HL-60 (cell line): ENCODE measurements around the gene STRN3.

Source experiments
- DNase-seq, 2 experiments: peaks; one replicate each; pipeline ENCODE4 v3.0.0-alpha.2; 2010 to 2020; ENCODE audit warnings: low read depth in 1 of 2, low spot score in 1 of 2
- H3K27ac ChIP-seq: fragments of 250-450 bp; sonication (Bioruptor Pico); replicated peaks from 2 replicates; pipeline ENCODE4 v1.5.1; 2020; ENCODE audit warnings: mild to moderate bottlenecking, moderate library complexity
- H3K27me3 ChIP-seq: fragments of 250-450 bp; sonication (Bioruptor Pico); 2 replicates; pipeline ENCODE4 v1.5.1; 2021; ENCODE audit warnings: mild to moderate bottlenecking, moderate library complexity; ENCODE audit not compliant: insufficient read depth, poor library complexity, severe bottlenecking
- H3K4me3 ChIP-seq: replicated peaks from 2 replicates; pipeline ENCODE4 v1.5.1; 2011; ENCODE audit warnings: mild to moderate bottlenecking, control low read depth, low read length; ENCODE audit not compliant: insufficient read depth
- CTCF ChIP-seq: IDR thresholded peaks from one replicate; pipeline ENCODE4 v1.5.1; 2011; ENCODE audit warnings: low read length, control low read depth, inconsistent platforms; ENCODE audit not compliant: insufficient read depth
- GABPA ChIP-seq: IDR thresholded peaks from 2 replicates; pipeline ENCODE4 v1.6.1; 2012; ENCODE audit warnings: low read depth
- POLR2AphosphoS5 ChIP-seq: IDR thresholded peaks from 2 replicates; pipeline ENCODE4 v1.6.1; 2012; ENCODE audit warnings: low read depth
- SPI1 ChIP-seq: IDR thresholded peaks from 2 replicates; pipeline ENCODE4 v1.6.1; 2012; ENCODE audit warnings: low read depth, mild to moderate bottlenecking, borderline replicate concordance
- TF ChIP-seq, protein P1 (sequence below): IDR thresholded peaks from 2 replicates; pipeline ENCODE4 v1.6.1; 2012; ENCODE audit warnings: low read depth; ENCODE audit not compliant: insufficient replicate concordance

Gene STRN3

GRCh38 chr14:30994681-30995620 is 31.2 kb downstream of the STRN3 start:
- no peaks in the 10 kb centered on the region for H3K27me3 ChIP-seq
- no peak overlapping the region for H3K4me3 ChIP-seq
- no peak for TF ChIP-seq CTCF
- TF ChIP-seq GABPA = no peak
- no peak for TF ChIP-seq SPI1
- TF ChIP-seq, protein P1, sequence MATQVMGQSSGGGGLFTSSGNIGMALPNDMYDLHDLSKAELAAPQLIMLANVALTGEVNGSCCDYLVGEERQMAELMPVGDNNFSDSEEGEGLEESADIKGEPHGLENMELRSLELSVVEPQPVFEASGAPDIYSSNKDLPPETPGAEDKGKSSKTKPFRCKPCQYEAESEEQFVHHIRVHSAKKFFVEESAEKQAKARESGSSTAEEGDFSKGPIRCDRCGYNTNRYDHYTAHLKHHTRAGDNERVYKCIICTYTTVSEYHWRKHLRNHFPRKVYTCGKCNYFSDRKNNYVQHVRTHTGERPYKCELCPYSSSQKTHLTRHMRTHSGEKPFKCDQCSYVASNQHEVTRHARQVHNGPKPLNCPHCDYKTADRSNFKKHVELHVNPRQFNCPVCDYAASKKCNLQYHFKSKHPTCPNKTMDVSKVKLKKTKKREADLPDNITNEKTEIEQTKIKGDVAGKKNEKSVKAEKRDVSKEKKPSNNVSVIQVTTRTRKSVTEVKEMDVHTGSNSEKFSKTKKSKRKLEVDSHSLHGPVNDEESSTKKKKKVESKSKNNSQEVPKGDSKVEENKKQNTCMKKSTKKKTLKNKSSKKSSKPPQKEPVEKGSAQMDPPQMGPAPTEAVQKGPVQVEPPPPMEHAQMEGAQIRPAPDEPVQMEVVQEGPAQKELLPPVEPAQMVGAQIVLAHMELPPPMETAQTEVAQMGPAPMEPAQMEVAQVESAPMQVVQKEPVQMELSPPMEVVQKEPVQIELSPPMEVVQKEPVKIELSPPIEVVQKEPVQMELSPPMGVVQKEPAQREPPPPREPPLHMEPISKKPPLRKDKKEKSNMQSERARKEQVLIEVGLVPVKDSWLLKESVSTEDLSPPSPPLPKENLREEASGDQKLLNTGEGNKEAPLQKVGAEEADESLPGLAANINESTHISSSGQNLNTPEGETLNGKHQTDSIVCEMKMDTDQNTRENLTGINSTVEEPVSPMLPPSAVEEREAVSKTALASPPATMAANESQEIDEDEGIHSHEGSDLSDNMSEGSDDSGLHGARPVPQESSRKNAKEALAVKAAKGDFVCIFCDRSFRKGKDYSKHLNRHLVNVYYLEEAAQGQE = no peak
- no peak for TF ChIP-seq POLR2AphosphoS5
- no peak overlapping the region for H3K27ac ChIP-seq
- DNase-seq = no peak

GRCh38 chr14:30993071-30993470 is 33.1 kb downstream of the STRN3 start:
- TF ChIP-seq CTCF = no peak
- no peak for TF ChIP-seq POLR2AphosphoS5
- no peak for TF ChIP-seq GABPA
- TF ChIP-seq SPI1 = no peak
- TF ChIP-seq, protein P1 = no peak
- Histone ChIP-seq H3K4me3 (no peak overlapping the region), H3K27ac (no peak overlapping the region), H3K27me3 (no peaks in the 10 kb centered on the region)
- DNase-seq = no peak

GRCh38 chr14:30991408-30991807 is 34.8 kb downstream of the STRN3 start:
- DNase-seq = no peak
- TF ChIP-seq SPI1 = peak; percentile 58; the same call in 1 of the 2 replicates
- TF ChIP-seq CTCF = no peak
- peak overlapping the region; percentile 31; the same call in 1 of the 2 replicates for H3K27ac ChIP-seq

More at GRCh38 chr14:30991408-30991807, 34.8 kb downstream of the STRN3 start:
- no peak overlapping the region for H3K4me3 ChIP-seq
- H3K27me3 ChIP-seq = no peaks in the 10 kb centered on the region
